A549 (cell line): Measurements from ENCODE around the gene GRIK4. TPM values are rescaled to one million over a fixed set of nuclear protein-coding genes. Genes with fewer than 3 reads are reported as not detected.

ENCODE experiments used
- ATAC-seq, 2 experiments: fragments of 200-7000 bp in 1 of 2; fragments of >200 bp in 1 of 2; cut with Nextera tagmentation in 1 of 2; cut with Tn5 transposase in 1 of 2; 3 replicates each; pipeline versions ENCODE4 v1.8.0 to v1.9.1; 2018 to 2020; ENCODE audit warnings: mild to moderate bottlenecking in 1 of 2, moderate library complexity in 1 of 2
- CTCF ChIA-PET: fragments of 300-600 bp; sonication (Branson Sonifier 250); formaldehyde crosslinking; extraction: SDS; loops from one replicate; lab custom pipeline; 2021; ENCODE audit warnings: antibody characterized with exemption, inconsistent platforms; lab: Yijun Ruan, JAX
- POLR2A ChIA-PET: fragments of 350-600 bp; formaldehyde crosslinking; extraction: SDS; loops from one replicate; lab custom pipeline; 2021; ENCODE audit warnings: antibody characterized with exemption, inconsistent platforms; lab: Yijun Ruan, JAX
- DNase-seq, 2 experiments: peaks; one replicate each; pipeline versions ENCODE4 v3.0.0 to v3.0.0-alpha.2; 2011 to 2016; ENCODE audit warnings: low read depth in 1 of 2, low spot score in 1 of 2
- FAIRE-seq: peaks from 2 replicates; lab custom pipeline; 2011; peaks lifted over from hg19 to GRCh38; lab: Jason Lieb, UNC
- H3K27ac ChIP-seq, 2 experiments: fragments of >200 bp; sonication (Bioruptor Twin); formaldehyde crosslinking; 3 replicates each; pipeline ENCODE4 v1.5.1; 2016 to 2017
- H3K4me1 ChIP-seq: fragments of >200 bp; sonication (Bioruptor Twin); formaldehyde crosslinking; 3 replicates; pipeline ENCODE4 v1.6.1; 2016
- H3K4me2 ChIP-seq: fragments of >200 bp; sonication (Bioruptor Twin); formaldehyde crosslinking; 3 replicates; pipeline ENCODE4 v1.6.1; 2016
- H3K4me3 ChIP-seq: fragments of >200 bp; sonication (Bioruptor Twin); formaldehyde crosslinking; 3 replicates; pipeline ENCODE4 v1.5.1; 2016
- H3K9me3 ChIP-seq: fragments of >200 bp; sonication (Bioruptor Twin); formaldehyde crosslinking; 3 replicates; pipeline ENCODE4 v1.6.1; 2016
- CBX2 ChIP-seq: fragments of 200-600 bp; sonication (generic); IDR thresholded peaks from 2 replicates; pipeline ENCODE4 v1.6.1; 2016; ENCODE audit warnings: low read depth, mild to moderate bottlenecking, borderline replicate concordance
- CBX8 ChIP-seq: fragments of 200-600 bp; sonication (generic); IDR thresholded peaks from 2 replicates; pipeline ENCODE4 v1.6.1; 2016
- CHD2 ChIP-seq: fragments of 150-350 bp; IDR thresholded peaks from 2 replicates; pipeline ENCODE4 v1.6.1; 2014; ENCODE audit warnings: low read length; ENCODE audit not compliant: partially characterized antibody
- CTCF ChIP-seq: fragments of >200 bp; sonication (Bioruptor Twin); formaldehyde crosslinking; IDR thresholded peaks from 3 replicates; pipeline ENCODE4 v1.5.1; 2016
- FOSB ChIP-seq: fragments of 250-450 bp; sonication (Bioruptor Pico); IDR thresholded peaks from 2 replicates; pipeline ENCODE4 v1.5.0; 2020; ENCODE audit warnings: mild to moderate bottlenecking, moderate library complexity
- GATA3 ChIP-seq: IDR thresholded peaks from 2 replicates; pipeline ENCODE4 v1.6.1; 2012; ENCODE audit warnings: borderline replicate concordance
- HES2 ChIP-seq: fragments of >200 bp; sonication (Bioruptor Twin); formaldehyde crosslinking; IDR thresholded peaks from 2 replicates; pipeline ENCODE4 v1.6.1; 2016
- HEYL ChIP-seq: fragments of 250-450 bp; sonication (Bioruptor Pico); IDR thresholded peaks from 2 replicates; pipeline ENCODE4 v1.8.0; 2021; ENCODE audit warnings: mild to moderate bottlenecking, moderate library complexity
- HOXA7 ChIP-seq: fragments of 250-450 bp; sonication (Bioruptor Pico); IDR thresholded peaks from 2 replicates; pipeline ENCODE4 v1.5.0; 2020; ENCODE audit warnings: mild to moderate bottlenecking, moderate library complexity
- HOXB13 ChIP-seq: fragments of 250-450 bp; sonication (Bioruptor Pico); IDR thresholded peaks from 2 replicates; pipeline ENCODE4 v1.5.0; 2020; ENCODE audit warnings: low read depth, mild to moderate bottlenecking, moderate library complexity
- HOXB5 ChIP-seq: fragments of 250-450 bp; sonication (Bioruptor Pico); IDR thresholded peaks from 2 replicates; pipeline ENCODE4 v1.5.0; 2020; ENCODE audit warnings: mild to moderate bottlenecking, moderate library complexity
- JUN ChIP-seq, 2 experiments: fragments of >200 bp; sonication (Bioruptor Twin); formaldehyde crosslinking; IDR thresholded peaks; 2 replicates in 1 of 2; 3 replicates in 1 of 2; pipeline ENCODE4 v1.6.1; 2016 to 2017
- KDM1A ChIP-seq: fragments of 200-600 bp; sonication (generic); IDR thresholded peaks from 2 replicates; pipeline ENCODE4 v1.6.1; 2016; ENCODE audit warnings: low read depth, mild to moderate bottlenecking
- NFE2L2 ChIP-seq: fragments of 150-350 bp; conservative IDR thresholded peaks from 2 replicates; pipeline ENCODE4 v1.6.1; 2014; ENCODE audit warnings: low read length
- NPAS2 ChIP-seq: fragments of 250-450 bp; sonication (Bioruptor Pico); IDR thresholded peaks from 2 replicates; pipeline ENCODE4 v1.8.0; 2022; ENCODE audit warnings: mild to moderate bottlenecking, moderate library complexity, borderline replicate concordance
- NR3C1 ChIP-seq: fragments of >200 bp; sonication (Bioruptor Twin); formaldehyde crosslinking; IDR thresholded peaks from 3 replicates; pipeline ENCODE4 v1.6.1; 2017
- POLR2A ChIP-seq: IDR thresholded peaks from 2 replicates; pipeline ENCODE4 v1.6.1; 2012; ENCODE audit warnings: mild to moderate bottlenecking, low read length
- RAD21 ChIP-seq, 2 experiments: fragments of >200 bp in 1 of 2; sonication (Bioruptor Twin) in 1 of 2; formaldehyde crosslinking in 1 of 2; IDR thresholded peaks in 1 of 2; conservative IDR thresholded peaks in 1 of 2; 2 replicates in 1 of 2; 3 replicates in 1 of 2; pipeline ENCODE4 v1.6.1; 2012 to 2018; ENCODE audit warnings: inconsistent platforms in 1 of 2
- RARB ChIP-seq: fragments of 250-450 bp; sonication (Bioruptor Pico); IDR thresholded peaks from 2 replicates; pipeline ENCODE4 v1.8.0; 2021; ENCODE audit warnings: mild to moderate bottlenecking, moderate library complexity
- ZNF302 ChIP-seq: fragments of 250-450 bp; sonication (Bioruptor Pico); IDR thresholded peaks from 2 replicates; pipeline ENCODE4 v1.9.0; 2021; ENCODE audit warnings: inconsistent platforms, mild to moderate bottlenecking, moderate library complexity
- WGBS: methylation state at CpG from one replicate; pipeline ENCODE4 v1.1.6; 2017; ENCODE audit errors: missing lambda C conversion rate; 5-methylcytosine and 5-hydroxymethylcytosine counted together
- polyA plus RNA-seq, 4 experiments: library from polyadenylated mRNA; depleted of rRNA in 3 of 4; stranded (reverse); fragments of >200 nt; fragmentation: RNase III in 1 of 4; extraction: RNeasy Plus Mini Kit Qiagen cat#74134 plus additional on column Dnase treatment in 1 of 4; gene quantifications; 2 replicates in 3 of 4; 3 replicates in 1 of 4; pipeline ENCODE4 v1.2.3, GENCODE V29; 2011 to 2017
- TF ChIP-seq, protein P1 (sequence below): fragments of 200-600 bp; sonication (generic); IDR thresholded peaks from 2 replicates; pipeline ENCODE4 v1.6.1; 2016; ENCODE audit warnings: antibody characterized with exemption, mild to moderate bottlenecking, moderate library complexity
- TF ChIP-seq, protein P2 (sequence below): fragments of 450-650 bp; IDR thresholded peaks from 2 replicates; pipeline ENCODE4 v1.6.1; 2014; ENCODE audit warnings: antibody characterized with exemption
- TF ChIP-seq, protein P3 (sequence below): IDR thresholded peaks from 2 replicates; pipeline ENCODE4 v1.6.1; 2012
- TF ChIP-seq, protein P4 (sequence below): fragments of 150-350 bp; IDR thresholded peaks from 2 replicates; pipeline ENCODE4 v1.6.1; 2014; ENCODE audit warnings: low read depth, mild to moderate bottlenecking, low read length

GRIK4 gene
- polyA plus RNA-seq, 2 of the 4 experiments (the other 2 are of a cell fraction), result 0.01 TPM; not detected in 1

- TF ChIP-seq, protein P1, sequence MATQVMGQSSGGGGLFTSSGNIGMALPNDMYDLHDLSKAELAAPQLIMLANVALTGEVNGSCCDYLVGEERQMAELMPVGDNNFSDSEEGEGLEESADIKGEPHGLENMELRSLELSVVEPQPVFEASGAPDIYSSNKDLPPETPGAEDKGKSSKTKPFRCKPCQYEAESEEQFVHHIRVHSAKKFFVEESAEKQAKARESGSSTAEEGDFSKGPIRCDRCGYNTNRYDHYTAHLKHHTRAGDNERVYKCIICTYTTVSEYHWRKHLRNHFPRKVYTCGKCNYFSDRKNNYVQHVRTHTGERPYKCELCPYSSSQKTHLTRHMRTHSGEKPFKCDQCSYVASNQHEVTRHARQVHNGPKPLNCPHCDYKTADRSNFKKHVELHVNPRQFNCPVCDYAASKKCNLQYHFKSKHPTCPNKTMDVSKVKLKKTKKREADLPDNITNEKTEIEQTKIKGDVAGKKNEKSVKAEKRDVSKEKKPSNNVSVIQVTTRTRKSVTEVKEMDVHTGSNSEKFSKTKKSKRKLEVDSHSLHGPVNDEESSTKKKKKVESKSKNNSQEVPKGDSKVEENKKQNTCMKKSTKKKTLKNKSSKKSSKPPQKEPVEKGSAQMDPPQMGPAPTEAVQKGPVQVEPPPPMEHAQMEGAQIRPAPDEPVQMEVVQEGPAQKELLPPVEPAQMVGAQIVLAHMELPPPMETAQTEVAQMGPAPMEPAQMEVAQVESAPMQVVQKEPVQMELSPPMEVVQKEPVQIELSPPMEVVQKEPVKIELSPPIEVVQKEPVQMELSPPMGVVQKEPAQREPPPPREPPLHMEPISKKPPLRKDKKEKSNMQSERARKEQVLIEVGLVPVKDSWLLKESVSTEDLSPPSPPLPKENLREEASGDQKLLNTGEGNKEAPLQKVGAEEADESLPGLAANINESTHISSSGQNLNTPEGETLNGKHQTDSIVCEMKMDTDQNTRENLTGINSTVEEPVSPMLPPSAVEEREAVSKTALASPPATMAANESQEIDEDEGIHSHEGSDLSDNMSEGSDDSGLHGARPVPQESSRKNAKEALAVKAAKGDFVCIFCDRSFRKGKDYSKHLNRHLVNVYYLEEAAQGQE, result no peak
- TF ChIP-seq NR3C1 (no peak), FOSB (CRISPR knock-in tag) (no peak), ZNF302 (CRISPR knock-in tag) (no peak), JUN (IDR thresholded peaks at IDR 0.05) (no peak), NFE2L2 (no peak), HEYL (CRISPR knock-in tag) (no peak)
- TF ChIP-seq, protein P2, sequence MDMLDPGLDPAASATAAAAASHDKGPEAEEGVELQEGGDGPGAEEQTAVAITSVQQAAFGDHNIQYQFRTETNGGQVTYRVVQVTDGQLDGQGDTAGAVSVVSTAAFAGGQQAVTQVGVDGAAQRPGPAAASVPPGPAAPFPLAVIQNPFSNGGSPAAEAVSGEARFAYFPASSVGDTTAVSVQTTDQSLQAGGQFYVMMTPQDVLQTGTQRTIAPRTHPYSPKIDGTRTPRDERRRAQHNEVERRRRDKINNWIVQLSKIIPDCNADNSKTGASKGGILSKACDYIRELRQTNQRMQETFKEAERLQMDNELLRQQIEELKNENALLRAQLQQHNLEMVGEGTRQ, result no peak
Observed at GRCh38 chr11:120578596-120579154, 67.1 kb downstream of the GRIK4 start (continued).

DNA sequence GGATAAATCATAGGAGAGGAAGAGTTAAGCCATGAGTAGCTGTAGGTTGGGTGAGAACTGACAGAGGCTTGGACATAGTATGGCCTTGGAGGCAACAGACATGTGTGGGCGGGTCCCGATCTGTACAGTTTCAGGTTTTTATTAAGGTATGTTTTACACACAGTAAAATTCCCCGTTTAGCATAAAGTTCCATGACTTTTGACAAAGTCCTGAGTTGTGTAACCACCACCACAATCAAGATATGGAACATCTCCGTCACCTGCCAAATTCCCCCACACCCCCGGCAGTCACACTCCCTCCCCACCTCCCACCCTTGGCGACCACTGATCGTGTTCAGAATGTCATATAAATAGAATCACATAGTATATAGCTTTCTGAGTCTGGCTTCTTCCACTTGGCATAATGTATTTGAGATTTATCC lies 68.1 kb downstream of the GRIK4 start:
- H3K9me3 ChIP-seq, result peaks cover 6% of the 10 kb centered on the region; the same call in 1 of the 3 replicates
- 16% methylated on average over 7 of the region's 7 CpGs for WGBS
- H3K27ac ChIP-seq, result no peak overlapping the region
- no peaks in the 10 kb centered on the region for H3K4me1 ChIP-seq
- no peak for FAIRE-seq
- ChIA-PET CTCF (interaction anchor here (1.4 kb wide), 1 partner anchor 104 kb away, joined by 3 read pairs; no protein-coding TSS in a partner anchor), POLR2A (no interaction called here)
- TF ChIP-seq HOXB13 (CRISPR knock-in tag), result no peak
- no peak for TF ChIP-seq HOXB5 (CRISPR knock-in tag)
- TF ChIP-seq, protein P3, sequence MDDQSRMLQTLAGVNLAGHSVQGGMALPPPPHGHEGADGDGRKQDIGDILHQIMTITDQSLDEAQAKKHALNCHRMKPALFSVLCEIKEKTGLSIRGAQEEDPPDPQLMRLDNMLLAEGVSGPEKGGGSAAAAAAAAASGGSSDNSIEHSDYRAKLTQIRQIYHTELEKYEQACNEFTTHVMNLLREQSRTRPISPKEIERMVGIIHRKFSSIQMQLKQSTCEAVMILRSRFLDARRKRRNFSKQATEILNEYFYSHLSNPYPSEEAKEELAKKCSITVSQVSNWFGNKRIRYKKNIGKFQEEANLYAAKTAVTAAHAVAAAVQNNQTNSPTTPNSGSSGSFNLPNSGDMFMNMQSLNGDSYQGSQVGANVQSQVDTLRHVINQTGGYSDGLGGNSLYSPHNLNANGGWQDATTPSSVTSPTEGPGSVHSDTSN, result no peak
- no peak for TF ChIP-seq POLR2A
- TF ChIP-seq, protein P1, result no peak
- TF ChIP-seq CTCF, result no peak
- no peak for TF ChIP-seq CHD2
- no peak for TF ChIP-seq RAD21 (conservative IDR thresholded peaks at IDR 0.05 in 1 of 2, IDR thresholded peaks at IDR 0.05 in 1 of 2)
- no peak for TF ChIP-seq HES2
- no peak for TF ChIP-seq HOXA7 (CRISPR knock-in tag)
- TF ChIP-seq KDM1A, result no peak
- TF ChIP-seq CBX8, result no peak
- no peak for TF ChIP-seq CBX2
- no peak for TF ChIP-seq GATA3
- no peak for TF ChIP-seq NPAS2 (CRISPR knock-in tag)
- TF ChIP-seq RARB (CRISPR knock-in tag), result no peak
- TF ChIP-seq, protein P4, sequence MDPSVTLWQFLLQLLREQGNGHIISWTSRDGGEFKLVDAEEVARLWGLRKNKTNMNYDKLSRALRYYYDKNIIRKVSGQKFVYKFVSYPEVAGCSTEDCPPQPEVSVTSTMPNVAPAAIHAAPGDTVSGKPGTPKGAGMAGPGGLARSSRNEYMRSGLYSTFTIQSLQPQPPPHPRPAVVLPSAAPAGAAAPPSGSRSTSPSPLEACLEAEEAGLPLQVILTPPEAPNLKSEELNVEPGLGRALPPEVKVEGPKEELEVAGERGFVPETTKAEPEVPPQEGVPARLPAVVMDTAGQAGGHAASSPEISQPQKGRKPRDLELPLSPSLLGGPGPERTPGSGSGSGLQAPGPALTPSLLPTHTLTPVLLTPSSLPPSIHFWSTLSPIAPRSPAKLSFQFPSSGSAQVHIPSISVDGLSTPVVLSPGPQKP, result no peak
- no peak overlapping the region for H3K4me2 ChIP-seq
- ATAC-seq, result no peak
- no peak for DNase-seq
- no peak overlapping the region for H3K4me3 ChIP-seq
